GM21737 (cell line): ENCODE results near the gene REL.
"Not testable (repeated sequence)": the region's sequence is repeated elsewhere in the genome, so short reads cannot be mapped to it uniquely, and the experiment has no call there.

Experiments
- ATAC-seq: cut with Tn5 transposase; IDR thresholded peaks from one replicate; pipeline ENCODE4 v1.9.1; 2021; ENCODE audit warnings: mild to moderate bottlenecking, moderate library complexity; ENCODE audit not compliant: unreplicated experiment

The REL gene

DNA sequence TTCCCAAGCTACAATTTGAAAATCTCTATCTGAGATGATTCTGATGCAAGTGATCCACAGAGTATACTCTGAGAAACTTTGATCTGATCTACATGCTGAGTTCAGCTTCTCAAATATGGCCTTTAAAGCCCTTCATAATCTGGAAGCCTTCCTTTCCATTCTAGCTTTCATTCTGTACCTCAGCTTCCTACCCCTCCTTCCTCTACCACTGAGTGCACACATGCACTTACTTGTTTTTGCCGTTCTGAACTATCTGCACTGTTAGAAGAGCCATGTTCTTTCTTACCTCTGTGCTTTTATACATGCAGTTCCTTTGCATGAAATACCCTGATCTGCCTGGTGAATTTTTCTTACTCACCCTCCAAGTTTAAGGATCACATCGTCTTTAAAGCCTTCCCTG, 25.0 kb downstream of the REL start:
- ATAC-seq: no peak

DNA sequence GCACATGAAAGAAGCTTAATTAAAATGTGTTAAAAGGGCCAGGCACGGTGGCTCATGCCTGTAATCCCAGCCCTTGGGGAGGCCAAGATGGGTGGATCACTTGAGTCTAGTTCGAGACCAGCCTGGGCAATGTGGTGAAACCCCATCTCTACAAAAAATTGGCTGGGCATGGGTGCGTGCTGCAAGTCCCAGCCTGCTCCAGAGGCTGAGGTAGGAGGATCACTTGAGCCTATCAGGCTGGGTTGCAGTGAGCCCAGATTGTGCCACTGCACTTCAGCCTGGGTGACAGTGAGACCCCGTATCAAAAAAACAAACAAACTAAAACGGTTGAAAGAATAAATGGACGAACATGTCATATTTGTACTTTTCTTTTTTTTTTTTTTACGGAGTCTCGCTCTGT, 26.0 kb downstream of the REL start:
- no peak for ATAC-seq

DNA sequence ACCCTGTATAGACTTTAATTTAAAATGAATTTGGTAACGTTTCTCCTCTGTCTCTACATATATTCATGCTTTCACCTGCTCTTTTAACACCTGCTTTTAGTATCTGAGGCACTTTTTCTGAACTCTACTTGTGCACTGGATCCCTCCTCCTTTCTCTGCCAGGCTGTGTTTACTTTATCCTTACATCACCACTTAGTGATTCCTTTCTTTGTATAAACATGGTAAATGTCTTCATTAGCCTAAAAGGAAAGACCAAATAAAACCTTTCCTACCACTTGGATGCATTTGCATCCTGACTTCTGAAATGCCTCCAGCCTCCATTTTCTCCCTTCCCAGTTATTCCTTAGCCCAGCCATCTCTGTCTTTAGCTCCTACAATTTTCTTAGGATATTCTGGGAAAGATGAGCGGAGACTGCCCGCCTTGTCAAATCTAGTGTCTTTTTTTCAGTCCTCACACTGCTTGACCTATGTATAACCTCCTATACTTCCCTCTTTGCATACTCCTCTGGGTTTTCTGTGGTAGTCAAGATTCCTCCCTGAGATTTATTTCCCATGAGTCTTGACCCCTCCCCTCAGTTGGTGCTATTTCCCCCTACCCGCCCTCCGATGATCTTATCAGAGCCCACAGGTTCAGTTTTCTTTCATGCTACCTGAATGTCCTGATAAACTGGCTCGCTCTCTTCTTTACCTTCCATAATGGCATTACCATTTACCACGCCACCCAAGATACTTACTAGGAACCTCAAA, 44.8 kb downstream of the REL start:
- ATAC-seq: no peak

DNA sequence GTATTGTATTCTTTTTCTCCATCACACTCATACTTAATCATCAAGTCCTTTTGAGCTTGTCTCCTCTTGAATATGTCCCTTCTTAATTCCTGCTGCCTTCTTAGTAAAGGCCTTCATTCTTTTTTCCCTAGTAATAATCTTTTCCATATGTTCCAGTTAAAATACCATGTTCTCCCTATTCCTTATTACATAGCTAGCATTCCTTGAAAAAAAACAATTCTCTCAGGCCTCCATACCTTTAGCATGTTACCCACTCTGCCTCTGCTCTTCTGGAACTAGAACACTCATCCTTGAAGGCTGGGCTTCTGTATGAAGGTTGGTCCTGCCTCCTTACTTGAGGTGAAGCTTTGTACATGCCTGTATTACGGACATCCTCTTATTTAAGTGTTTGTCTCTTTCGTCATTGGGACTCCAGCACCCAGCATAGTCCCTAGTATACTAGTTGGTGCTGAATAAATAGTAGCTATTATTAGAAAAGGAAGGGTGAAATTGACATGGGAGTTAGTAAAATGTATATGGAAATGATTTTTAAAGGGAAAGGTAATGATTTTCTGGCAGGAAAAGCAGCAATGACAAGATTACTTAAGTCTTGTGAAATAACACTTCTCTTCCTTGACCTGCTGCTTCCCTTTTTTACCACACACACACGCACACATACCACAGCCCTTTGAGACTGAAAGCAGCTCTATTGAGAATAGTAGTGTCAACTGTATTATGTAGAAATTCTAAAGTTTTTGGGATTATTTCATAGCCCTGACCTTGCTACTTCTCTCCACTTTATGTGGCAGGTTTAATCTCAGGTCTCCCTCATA, 45.6 kb downstream of the REL start:
- no peak for ATAC-seq

DNA sequence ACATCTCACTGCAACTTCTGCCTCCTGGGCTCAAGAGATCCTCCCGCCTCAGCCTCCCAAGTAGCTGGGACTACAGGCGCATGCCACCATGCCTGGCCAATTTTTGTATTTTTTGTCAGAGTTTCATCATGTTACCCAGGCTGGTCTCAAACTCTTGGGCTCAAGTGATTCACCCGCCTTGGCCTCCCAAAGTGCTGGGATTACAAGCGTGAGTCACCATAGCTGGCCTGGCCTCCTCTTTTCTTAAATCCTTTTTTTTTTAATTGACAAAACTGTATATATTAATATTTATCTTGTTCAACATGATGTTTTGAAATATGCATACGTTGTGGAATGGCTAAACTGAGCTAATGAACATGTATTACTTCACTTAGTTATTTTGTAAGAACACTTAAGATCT, 50.7 kb downstream of the REL start:
- ATAC-seq: not testable (repeated sequence)

DNA sequence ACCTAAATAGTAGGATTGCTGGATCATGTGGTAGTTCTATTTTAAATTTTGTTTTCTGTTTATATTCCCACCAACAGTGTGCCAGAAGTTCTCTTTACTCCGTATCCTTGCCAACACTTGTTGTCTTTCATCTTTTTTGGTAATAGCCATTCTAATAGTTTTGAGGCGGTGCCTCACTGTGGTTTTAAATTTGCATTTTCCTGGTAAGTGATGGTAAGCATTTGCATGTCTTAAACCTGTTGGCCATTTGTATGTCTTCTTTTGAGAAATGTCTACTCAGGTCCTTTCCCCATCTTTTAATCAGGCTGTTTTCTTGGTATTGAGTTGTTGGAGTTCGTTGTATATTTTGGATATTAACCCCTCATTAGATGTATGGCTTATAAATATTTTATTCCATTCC, 51.6 kb downstream of the REL start:
- no peak for ATAC-seq

DNA sequence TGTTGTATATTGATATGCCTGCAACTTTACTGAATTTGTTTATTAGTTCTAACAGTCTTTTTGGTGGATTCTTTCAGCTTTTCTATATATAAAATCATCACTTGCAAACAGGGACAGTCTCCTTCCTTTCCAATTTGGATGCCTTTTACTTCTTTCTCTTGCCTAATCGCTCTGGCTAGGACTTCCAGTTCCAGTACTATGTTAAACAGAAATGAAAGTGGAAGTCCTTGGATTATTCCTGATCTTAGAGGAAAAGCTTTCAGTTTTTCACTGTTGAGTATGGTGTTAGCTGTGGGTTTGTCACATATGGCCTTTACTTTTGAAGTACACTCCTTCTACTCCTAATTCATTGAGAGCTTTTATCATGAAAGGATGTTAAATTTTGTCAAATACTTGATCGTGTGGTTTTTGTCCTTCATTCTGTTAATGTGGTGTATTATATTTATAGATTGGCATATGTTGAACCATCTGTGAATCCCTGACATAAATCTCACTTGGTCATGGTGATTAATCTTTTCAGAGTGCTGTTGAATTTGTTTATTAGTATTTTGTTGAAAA, 52.9 kb downstream of the REL start:
- ATAC-seq: no peak

DNA sequence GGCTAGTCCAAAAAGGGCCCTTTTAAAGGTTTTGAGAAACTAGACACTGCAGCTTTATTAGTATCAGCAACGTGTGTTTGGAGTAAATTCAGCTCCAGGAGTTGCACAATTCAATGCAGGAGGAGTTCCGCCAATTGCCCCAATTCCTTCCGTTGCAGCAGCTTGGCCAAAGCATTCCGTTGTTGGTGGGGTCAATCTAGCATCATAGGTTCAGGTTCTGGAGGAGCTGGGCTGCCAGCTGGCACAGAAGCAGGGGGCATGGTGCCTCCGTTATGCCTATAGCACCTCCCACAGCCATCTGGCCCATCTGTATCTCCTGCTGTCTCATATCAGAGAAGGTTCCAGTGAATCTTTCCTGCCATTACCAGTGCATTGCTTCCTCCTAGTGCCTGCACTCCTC, 55.4 kb downstream of the REL start:
- ATAC-seq: no peak

DNA sequence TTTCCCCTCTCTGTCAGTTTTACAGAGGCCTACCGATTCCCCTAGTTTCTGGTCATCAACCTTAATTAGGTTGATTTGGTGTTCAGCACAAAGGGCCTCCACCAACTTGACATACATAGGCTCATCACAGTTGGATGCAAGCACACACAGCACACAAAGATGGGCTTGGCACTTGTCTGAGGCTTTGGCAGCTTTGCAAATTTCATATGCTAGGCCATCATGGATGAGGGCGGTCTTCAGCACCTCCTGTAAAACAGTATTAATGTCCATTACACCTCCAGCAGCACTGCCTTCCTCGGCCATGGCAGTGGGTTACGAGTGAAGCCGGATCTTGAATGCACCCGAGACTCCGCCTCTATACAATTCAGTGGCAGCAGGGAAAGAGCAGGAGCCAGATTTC, 56.9 kb downstream of the REL start:
- no peak for ATAC-seq

DNA sequence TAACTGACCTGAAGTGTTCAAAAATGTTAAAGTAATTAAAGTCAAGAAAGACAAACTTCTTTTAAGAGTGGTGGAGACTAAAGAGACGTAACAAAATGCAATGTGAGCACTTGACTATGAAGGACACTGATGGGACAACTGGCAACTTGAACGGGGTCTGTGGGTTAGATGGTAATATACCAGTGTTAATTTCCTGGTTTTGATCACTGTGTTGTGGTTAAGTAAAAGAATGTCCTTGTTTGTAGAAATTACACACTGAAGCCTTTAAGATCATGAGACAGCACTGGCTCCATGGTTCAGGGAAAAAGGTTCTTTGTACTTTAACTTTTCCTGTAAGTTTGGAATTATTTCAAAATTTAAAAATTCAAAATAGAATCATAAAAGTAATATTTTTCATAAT, 58.2 kb downstream of the REL start:
- ATAC-seq: no peak

DNA sequence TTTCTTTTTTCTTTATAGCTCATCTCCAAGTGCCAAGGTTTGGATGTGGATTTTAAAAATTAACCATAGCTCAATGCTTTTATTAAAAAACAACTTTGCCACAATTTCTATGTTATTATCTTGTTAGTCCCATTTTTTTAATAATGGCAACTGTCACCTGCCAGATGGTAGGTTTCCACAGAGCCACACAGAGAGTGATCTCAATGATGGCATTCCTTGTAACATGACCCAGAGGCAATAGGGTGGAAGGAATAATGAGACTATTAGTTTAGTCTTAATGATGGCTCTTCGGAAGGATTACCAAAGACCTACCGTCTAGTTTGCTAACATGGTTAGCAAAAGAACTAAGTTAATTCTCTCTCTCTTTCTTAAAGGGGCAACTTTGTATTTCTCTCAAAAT, 64.0 kb downstream of the REL start:
- no peak for ATAC-seq

DNA sequence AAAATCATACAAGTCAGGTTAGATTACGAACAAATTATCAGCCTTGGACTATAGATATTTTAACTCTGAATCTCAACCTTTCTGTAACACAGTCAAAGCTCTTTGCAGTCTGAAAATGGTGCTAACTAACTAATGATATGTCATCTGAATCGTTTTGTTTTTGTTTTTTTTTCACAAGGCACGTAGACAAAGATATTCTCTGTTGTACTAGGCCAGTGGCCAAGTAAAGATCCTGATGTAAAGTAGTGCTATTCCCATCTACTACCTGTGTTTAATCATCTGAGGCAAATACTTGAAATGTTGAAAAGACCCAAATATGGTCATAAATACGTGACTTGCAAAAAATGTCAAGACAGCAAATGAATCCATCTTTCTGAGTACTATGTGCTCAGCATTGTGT, 65.7 kb downstream of the REL start:
- ATAC-seq: no peak

DNA sequence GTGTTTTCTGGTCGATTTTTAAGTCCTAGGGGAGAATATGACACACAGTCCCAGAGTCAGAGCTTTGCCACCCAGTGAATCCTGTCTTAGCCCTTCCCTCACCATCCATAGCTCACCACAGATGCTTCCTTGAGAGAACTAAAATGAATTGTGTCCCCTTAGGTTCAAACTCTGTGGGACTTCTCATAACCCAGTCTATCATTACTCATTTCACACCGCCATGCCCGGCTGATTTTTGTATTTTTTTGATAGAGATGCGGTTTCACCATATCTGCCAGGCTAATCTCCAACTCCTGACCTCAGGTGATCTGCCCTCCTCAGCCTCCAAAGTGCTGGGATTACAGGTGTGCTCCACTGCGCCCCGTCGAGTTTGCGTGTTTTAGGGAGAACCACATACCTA, 66.8 kb downstream of the REL start:
- ATAC-seq: no peak

DNA sequence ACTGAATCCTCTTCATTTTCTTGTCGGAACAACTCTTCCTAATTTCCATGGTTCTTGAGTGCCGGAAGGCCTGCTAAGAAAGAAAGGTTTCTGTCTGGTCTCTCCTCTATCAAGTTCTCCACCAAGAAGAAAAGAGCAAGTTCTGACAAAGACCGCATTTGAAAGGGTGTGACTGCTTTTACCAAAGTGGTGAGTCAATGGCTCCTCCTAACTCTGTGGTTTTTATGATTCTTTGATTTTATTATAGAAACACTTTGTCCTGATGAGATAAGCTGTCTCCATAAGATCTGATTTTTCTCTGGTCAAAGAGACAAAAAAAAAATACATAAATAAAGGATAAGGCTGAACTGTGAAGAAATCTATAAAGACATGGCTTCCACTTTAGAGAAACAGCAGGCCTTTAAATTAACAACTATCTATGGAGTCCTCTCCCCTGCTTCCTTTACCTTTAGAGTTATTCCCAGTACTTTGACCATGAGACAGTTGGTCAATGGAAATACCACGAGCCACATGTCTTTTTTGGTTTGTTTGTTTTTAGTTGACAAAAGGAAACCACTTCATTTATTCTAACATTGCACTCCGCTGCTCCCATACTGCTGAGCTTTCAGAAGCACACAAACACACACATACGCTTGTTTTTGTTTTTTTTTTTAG, 67.7 kb downstream of the REL start:
- no peak for ATAC-seq

DNA sequence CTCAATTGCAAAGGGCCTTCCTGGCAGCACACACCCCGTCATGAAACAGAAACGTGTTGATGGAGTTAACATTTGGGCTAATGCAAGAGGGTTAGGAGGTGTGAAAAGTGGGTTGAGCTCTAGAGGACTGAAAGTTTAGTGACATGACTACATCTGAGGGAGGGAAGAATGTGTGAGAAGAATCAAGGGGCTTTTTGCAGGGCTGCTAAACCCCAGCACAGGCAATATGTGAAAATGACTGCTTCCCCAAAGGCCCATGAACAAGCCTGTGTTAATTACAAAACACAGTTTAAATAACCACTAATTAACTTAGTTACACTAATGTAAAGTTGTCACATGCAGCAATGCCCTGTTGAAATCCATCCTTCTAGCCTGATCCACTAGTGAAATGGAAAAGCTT, 72.8 kb downstream of the REL start:
- ATAC-seq: no peak

DNA sequence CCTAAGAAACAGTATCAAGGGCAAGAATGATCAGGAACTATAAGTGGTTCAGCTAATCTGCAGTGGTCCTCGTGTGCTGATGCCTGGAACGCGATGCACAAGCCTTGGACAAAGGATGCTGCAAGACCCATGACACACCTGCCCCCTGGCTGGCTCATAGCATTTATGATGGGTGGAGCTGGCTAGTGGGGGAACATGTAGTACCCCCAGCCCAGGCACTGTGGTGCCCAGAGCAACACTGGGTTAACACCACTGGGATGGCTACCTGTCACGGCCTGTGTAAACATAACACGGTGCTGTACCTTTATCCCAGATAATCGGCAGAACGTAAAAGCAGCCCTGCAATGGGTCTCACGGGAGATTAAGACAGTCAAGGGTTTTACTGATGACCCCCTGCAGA, 75.8 kb downstream of the REL start:
- ATAC-seq: no peak

DNA sequence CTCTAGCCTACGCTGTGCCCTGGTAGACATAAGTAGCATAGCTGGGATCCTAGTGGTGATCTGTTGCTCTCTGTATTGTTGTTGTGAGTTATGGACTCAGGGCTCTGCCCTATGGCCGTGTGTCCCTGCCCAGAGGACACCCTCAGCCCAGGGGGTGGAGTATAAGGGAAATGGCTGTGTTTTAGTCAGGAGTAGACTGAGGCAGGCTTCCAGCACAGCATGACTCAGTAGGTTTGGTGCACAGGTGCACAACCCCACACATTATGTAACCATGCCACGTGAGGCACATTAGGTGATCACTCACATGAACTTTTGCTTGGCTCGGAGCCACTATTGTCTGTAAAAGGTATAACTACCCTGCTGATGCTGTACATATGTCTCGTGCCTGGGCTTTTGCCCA, 76.3 kb downstream of the REL start:
- no peak for ATAC-seq

DNA sequence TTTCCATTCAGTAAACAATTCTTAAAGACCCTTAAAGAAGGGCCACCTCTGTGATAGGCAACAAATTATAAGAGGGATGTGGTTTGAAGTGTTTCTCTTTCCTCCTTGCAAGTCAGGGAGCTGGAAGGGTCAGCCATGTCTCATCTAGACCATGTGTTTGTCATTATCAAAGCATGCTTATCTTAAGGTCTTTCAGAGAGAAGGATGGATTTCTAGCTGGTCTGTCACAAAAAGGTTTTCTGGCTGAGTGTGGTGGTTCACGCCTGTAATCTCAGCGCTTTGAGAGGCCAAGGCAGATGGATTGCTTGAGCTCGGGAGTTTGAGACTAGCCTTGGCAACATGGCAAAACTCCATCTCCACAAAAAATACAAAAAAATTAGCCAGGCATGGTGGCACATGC, 77.0 kb downstream of the REL start:
- ATAC-seq: no peak

DNA sequence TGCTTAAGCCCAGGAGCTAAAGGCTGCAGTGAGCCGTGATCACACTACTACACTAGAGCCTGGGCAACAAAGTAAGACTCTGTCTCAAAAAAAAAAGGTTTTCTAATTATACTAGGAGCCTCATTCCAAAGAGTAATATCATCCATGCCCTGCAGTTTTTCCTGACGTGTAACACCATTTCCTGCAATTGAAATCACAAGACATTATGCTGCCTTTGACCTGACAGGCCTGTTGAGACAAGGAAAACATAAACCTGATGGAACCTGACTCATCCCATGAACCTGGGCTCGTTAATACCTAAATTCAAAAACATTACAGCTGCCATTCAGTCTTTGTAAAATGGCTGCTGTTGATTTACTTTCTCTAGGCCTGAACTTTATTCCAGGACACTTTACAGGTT, 77.4 kb downstream of the REL start:
- no peak for ATAC-seq

DNA sequence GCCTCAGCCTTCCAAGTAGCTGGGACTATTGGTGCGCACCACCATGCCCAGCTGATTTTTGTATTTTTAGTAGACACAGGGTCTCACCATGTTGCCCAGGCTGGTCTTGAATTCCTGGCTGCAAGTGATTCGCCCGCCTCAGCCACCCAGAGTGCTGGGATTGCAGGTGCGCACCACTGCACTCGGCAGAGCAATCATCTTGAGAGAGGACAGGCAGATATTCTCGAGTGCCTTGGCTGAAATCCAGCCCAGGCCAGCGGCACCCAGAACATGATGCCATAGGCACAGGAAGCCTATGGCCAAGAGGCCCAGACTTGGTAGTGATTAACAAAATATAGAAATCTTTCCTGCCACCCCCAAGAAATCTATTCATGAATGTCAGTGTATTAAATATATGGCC, 78.1 kb downstream of the REL start:
- no peak for ATAC-seq

DNA sequence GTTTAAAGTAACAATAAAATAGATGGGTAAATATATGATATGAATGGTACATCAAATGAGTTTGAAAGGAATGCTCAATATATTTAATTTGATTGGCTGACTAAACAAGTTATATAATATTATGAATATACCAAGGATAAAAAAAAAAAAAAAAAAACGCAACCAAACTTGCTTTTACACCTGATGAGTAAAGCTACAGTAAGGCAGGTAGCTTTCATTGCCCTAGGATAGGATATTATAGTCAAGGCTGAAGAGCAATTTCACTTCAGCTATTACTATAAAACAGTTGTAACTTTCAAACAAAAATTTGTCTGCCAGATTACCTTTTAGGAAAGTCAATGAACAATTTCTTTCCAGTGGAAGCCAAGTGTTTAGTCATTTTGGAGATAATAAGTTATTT, 79.3 kb downstream of the REL start:
- ATAC-seq: no peak

DNA sequence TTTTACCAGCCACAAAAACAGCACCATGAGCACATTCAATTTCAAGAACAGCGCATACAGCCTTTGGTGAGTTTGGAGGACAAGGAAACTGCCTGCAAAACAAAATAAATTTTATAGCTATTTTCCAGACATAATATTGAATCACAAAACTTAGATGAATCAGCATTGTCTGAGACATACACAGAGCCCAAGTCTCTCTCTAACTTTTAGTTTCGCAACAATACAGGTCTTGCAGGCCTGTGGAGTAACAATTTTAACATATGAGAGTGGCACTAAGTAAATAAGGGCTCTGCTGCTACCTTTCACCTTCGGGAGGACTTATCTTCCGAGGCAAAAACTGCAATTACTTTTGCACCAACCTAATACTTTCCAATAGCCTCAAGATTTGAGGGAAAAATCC, 80.1 kb downstream of the REL start:
- no peak for ATAC-seq
